ENCODE results near the gene KCNK6. TPM values are rescaled to one million over a fixed set of nuclear protein-coding genes. Genes with fewer than 3 reads are reported as not detected.

Gene KCNK6
- total and polyA plus RNA-seq, 10 of the 15 experiments (the other 5 are each of a cell fraction or from before 2014, with no cell fraction given), result 0.04 to 1.4 (median 1.1) TPM

DNA sequence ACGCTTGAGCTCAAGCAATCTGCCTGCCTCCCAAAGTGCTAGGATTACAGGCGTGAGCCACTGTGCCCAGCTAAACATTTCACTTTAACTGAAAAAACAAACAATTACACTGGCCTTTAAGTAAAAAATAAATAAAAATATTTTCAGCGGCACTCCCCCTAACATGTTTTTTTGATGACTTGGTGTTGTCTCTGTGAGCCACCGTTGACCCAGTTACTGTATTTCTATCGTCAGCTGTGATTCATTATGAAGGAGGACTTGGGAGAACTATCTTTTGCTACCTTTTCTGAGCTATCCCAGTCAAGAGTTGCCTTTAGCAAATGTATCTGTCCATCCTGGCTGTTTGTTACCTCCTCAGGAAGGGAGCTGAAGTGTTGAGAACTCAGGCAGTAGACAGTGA, 34.1 kb upstream of the KCNK6 start:
- Histone ChIP-seq H3K4me2 (ENCODE audit: control insufficient read depth, insufficient read depth) (no peak overlapping the region), H3K4me1 (ENCODE audit: control insufficient read depth, insufficient read depth, low read length) (peaks cover 8% of the 10 kb centered on the region), H3K4me3 (no peak overlapping the region), H4K20me1 (ENCODE audit: control insufficient read depth, insufficient read depth) (no peaks in the 10 kb centered on the region), H3K27ac (ENCODE audit: control insufficient read depth, insufficient read depth) (no peak overlapping the region), H3K9me3 (replicated peaks; ENCODE audit: control insufficient read depth, insufficient read depth, low read length) (no peaks in the 10 kb centered on the region), H3K36me3 (ENCODE audit: control insufficient read depth in 2 of 2, insufficient read depth in 2 of 2, low read length in 1 of 2) (no peaks in the 10 kb centered on the region), H3K79me2 (ENCODE audit: control insufficient read depth, insufficient read depth, low read length) (no peaks in the 10 kb centered on the region), H2AFZ (ENCODE audit: control insufficient read depth, low read depth, low read length) (no peak overlapping the region), H3K9ac (ENCODE audit: control insufficient read depth, insufficient read depth, low read length) (no peak overlapping the region), H3K27me3 (replicated peaks in 1 of 2; ENCODE audit: control insufficient read depth in 2 of 2, insufficient read depth in 2 of 2, low read length in 1 of 2) (no peaks in the 10 kb centered on the region)
- ChIA-PET POLR2A (no interaction called here), CTCF (interaction anchor here (0.7 to 2.0 kb wide), 3 partner anchors 17 to 51 kb away, joined by 3 to 7 read pairs (median 4); no protein-coding TSS in a partner anchor), SMC1A (ENCODE audit: uncharacterized antibody, unreplicated experiment) (interaction anchor here (1.1 kb wide), 1 partner anchor 45 kb away, joined by 4 read pairs; no protein-coding TSS in a partner anchor), RAD21 (ENCODE audit: unreplicated experiment) (interaction anchor here (1.2 kb wide), 1 partner anchor 383 kb away, joined by 3 read pairs; no protein-coding TSS in a partner anchor)
- FAIRE-seq (no peak), DNase-seq (ENCODE audit: low read depth, low spot score) (no peak), ATAC-seq (no peak)
- intact Hi-C loops (cut with micrococcal nuclease; ENCODE audit: unreplicated experiment) (no loop called here), in situ Hi-C loops (cut with MboI) (no loop called here)
- BruUV-seq (replicated peaks), result no TSS peak
- no peak for TF ChIP-seq TAF1 (IDR thresholded peaks at IDR 0.05; ENCODE audit: borderline replicate concordance, low read depth, low read length)
- 70% methylated on average over 5 of the region's 5 CpGs for WGBS (ENCODE audit: insufficient coverage, insufficient replicate concordance, low lambda C conversion rate, missing lambda C conversion rate)

DNA sequence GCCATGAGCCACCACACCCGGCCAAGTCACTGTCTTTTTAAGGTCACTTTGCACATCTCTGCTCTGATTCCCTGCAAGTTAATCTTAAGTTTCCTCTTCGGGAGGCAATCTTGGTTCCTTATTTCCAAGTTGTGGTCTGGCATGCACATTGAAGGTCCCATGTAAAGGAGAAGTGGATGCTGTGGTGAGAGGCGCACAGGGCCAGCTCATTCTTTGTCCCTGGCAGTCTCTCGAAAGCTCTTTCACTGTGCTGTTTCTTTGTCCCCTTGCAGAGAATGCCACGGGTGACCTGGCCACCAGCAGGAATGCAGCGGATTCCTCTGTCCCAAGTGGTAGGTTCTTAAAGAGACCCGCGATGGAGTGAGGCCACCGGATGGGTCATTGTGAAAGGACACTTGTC, 32.0 kb upstream of the KCNK6 start:
- Histone ChIP-seq H3K27me3 (replicated peaks in 1 of 2; ENCODE audit: control insufficient read depth in 2 of 2, insufficient read depth in 2 of 2, low read length in 1 of 2) (no peaks in the 10 kb centered on the region), H3K4me2 (ENCODE audit: control insufficient read depth, insufficient read depth) (no peak overlapping the region), H2AFZ (ENCODE audit: control insufficient read depth, low read depth, low read length) (no peak overlapping the region), H3K36me3 (ENCODE audit: control insufficient read depth in 2 of 2, insufficient read depth in 2 of 2, low read length in 1 of 2) (no peaks in the 10 kb centered on the region), H3K4me3 (no peak overlapping the region), H3K79me2 (ENCODE audit: control insufficient read depth, insufficient read depth, low read length) (no peaks in the 10 kb centered on the region), H3K9me3 (replicated peaks; ENCODE audit: control insufficient read depth, insufficient read depth, low read length) (no peaks in the 10 kb centered on the region), H3K27ac (ENCODE audit: control insufficient read depth, insufficient read depth) (no peak overlapping the region), H3K4me1 (ENCODE audit: control insufficient read depth, insufficient read depth, low read length) (peaks cover 8% of the 10 kb centered on the region), H4K20me1 (ENCODE audit: control insufficient read depth, insufficient read depth) (no peaks in the 10 kb centered on the region), H3K9ac (ENCODE audit: control insufficient read depth, insufficient read depth, low read length) (no peak overlapping the region)
- 49% methylated on average over 9 of the region's 9 CpGs for WGBS (ENCODE audit: insufficient coverage, insufficient replicate concordance, low lambda C conversion rate, missing lambda C conversion rate)
- no TSS peak for BruUV-seq (replicated peaks)
- intact Hi-C loops (cut with micrococcal nuclease; ENCODE audit: unreplicated experiment) (no loop called here), in situ Hi-C loops (cut with MboI) (no loop called here)
- ATAC-seq (no peak), FAIRE-seq (no peak), DNase-seq (ENCODE audit: low read depth, low spot score) (no peak)
- ChIA-PET POLR2A (no interaction called here), CTCF (no interaction called here), SMC1A (ENCODE audit: uncharacterized antibody, unreplicated experiment) (no interaction called here), RAD21 (ENCODE audit: unreplicated experiment) (no interaction called here)
- TF ChIP-seq ZBED1 (IDR thresholded peaks at IDR 0.05; ENCODE audit: borderline replicate concordance) (no peak), BMI1 (IDR thresholded peaks at IDR 0.05; ENCODE audit: borderline replicate concordance) (no peak), MEF2A (IDR thresholded peaks at IDR 0.05; ENCODE audit: insufficient read depth, low read depth, low read length) (no peak), HCFC1 (IDR thresholded peaks at IDR 0.05; ENCODE audit: low read length) (no peak), IRF4 (IDR thresholded peaks at IDR 0.05; ENCODE audit: low read depth, low read length) (no peak), SUZ12 (IDR thresholded peaks at IDR 0.05; ENCODE audit: unreplicated experiment) (no peak), SP1 (IDR thresholded peaks at IDR 0.05; ENCODE audit: low read depth, low read length) (no peak), CBX5 (IDR thresholded peaks at IDR 0.05; ENCODE audit: low read depth) (no peak), KDM1A (IDR thresholded peaks at IDR 0.05; ENCODE audit: borderline replicate concordance) (no peak), CEBPB (IDR thresholded peaks at IDR 0.05; ENCODE audit: borderline replicate concordance in 1 of 2, low read depth in 2 of 2, low read length in 2 of 2) (no peak), EP300 (IDR thresholded peaks at IDR 0.05; ENCODE audit: borderline replicate concordance in 1 of 2, control insufficient read depth in 1 of 2, low read depth in 2 of 2, low read length in 2 of 2) (no peak), RUNX3 (IDR thresholded peaks at IDR 0.05; ENCODE audit: low read length) (no peak), MYB (IDR thresholded peaks at IDR 0.05; ENCODE audit: borderline replicate concordance, low read depth, low read length) (no peak), RBBP5 (conservative IDR thresholded peaks at IDR 0.05) (no peak)
- TF ChIP-seq, protein P1, sequence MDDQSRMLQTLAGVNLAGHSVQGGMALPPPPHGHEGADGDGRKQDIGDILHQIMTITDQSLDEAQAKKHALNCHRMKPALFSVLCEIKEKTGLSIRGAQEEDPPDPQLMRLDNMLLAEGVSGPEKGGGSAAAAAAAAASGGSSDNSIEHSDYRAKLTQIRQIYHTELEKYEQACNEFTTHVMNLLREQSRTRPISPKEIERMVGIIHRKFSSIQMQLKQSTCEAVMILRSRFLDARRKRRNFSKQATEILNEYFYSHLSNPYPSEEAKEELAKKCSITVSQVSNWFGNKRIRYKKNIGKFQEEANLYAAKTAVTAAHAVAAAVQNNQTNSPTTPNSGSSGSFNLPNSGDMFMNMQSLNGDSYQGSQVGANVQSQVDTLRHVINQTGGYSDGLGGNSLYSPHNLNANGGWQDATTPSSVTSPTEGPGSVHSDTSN (IDR thresholded peaks at IDR 0.05; ENCODE audit: insufficient replicate concordance, low read depth, low read length), result no peak
- TF ChIP-seq, protein P2, sequence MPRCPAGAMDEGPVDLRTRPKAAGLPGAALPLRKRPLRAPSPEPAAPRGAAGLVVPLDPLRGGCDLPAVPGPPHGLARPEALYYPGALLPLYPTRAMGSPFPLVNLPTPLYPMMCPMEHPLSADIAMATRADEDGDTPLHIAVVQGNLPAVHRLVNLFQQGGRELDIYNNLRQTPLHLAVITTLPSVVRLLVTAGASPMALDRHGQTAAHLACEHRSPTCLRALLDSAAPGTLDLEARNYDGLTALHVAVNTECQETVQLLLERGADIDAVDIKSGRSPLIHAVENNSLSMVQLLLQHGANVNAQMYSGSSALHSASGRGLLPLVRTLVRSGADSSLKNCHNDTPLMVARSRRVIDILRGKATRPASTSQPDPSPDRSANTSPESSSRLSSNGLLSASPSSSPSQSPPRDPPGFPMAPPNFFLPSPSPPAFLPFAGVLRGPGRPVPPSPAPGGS (IDR thresholded peaks at IDR 0.05; ENCODE audit: borderline replicate concordance, insufficient read depth, low read depth, low read length, poor library complexity, severe bottlenecking), result no peak
